GM20000 (cell line): Measurements from ENCODE around the gene SLA2.

Source experiments
- DNase-seq: peaks from one replicate; pipeline ENCODE4 v3.0.0; 2012; ENCODE audit warnings: low spot score
- CTCF ChIP-seq: IDR thresholded peaks from 2 replicates; pipeline ENCODE4 v1.5.1; 2012; ENCODE audit warnings: mild to moderate bottlenecking, control low read depth; ENCODE audit errors: extremely low read depth, missing control alignments

Gene SLA2

GRCh38 chr20:36632487-36633284 is 13.3 kb downstream of the SLA2 start:
- no peak for DNase-seq
- TF ChIP-seq CTCF: no peak

- TF ChIP-seq CTCF: no peak
- DNase-seq: no peak
Measured at GRCh38 chr20:36632147-36632486, 13.9 kb downstream of the SLA2 start.

GRCh38 chr20:36631646-36632045 is 14.3 kb downstream of the SLA2 start:
- no peak for TF ChIP-seq CTCF
- no peak for DNase-seq

GRCh38 chr20:36629719-36630681 is 16.0 kb downstream of the SLA2 start:
- peak; percentile 65 for DNase-seq
- no peak for TF ChIP-seq CTCF

GRCh38 chr20:36628076-36628475 is 17.9 kb downstream of the SLA2 start:
- no peak for TF ChIP-seq CTCF
- no peak for DNase-seq

- no peak for DNase-seq
- no peak for TF ChIP-seq CTCF
Measured at GRCh38 chr20:36624944-36625324, 21.1 kb downstream of the SLA2 start.
